ENCODE data around the gene PTPRZ1. TPM values are rescaled to one million over a fixed set of nuclear protein-coding genes. Genes with fewer than 3 reads are reported as not detected.

Gene PTPRZ1
- total and polyA plus RNA-seq, 2 donors, result 0.47 to 1.0 TPM

DNA sequence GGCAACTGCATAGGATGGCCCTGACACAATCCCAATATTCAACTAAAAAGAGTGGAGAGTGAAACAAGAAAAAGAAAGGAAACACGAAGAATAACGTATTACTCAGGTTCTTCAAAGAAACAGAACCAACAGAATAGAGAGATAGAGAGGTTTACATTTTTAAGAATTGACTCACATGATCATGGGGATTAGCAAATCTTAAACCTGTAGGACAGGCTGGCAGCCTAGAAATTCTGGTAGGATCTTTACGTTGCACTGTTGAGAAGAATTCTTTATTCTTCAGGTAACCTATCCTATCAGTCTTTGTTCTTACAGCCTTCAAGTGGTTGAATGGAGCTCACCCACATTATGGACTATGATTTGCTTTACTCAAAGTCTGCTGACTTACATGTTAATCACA, 167.2 kb downstream of the PTPRZ1 start:
- WGBS, result 92% methylated on average over 3 of the region's 3 CpGs
- Histone ChIP-seq H3K9me3 (ENCODE audit: control insufficient read depth in 2 of 2, insufficient read depth in 1 of 2, low read length in 1 of 2) (no peaks in the 10 kb centered on the region), H3K27me3 (ENCODE audit: control insufficient read depth in 2 of 2, insufficient read depth in 1 of 2, low read length in 1 of 2) (no peaks in the 10 kb centered on the region), H3K27ac (ENCODE audit: low read depth in 1 of 2, low read length in 1 of 2) (no peak overlapping the region), H3K4me1 (ENCODE audit: control insufficient read depth in 2 of 2, insufficient read depth in 2 of 2, low read length in 2 of 2) (no peaks in the 10 kb centered on the region), H3K36me3 (ENCODE audit: control insufficient read depth in 2 of 2, insufficient read depth in 2 of 2, low read length in 1 of 2) (no peaks in the 10 kb centered on the region), H3K4me3 (ENCODE audit: low read length in 2 of 2) (no peak overlapping the region)
- DNase-seq (ENCODE audit: low read depth in 6 of 9, low spot score in 9 of 9), result no peak

DNA sequence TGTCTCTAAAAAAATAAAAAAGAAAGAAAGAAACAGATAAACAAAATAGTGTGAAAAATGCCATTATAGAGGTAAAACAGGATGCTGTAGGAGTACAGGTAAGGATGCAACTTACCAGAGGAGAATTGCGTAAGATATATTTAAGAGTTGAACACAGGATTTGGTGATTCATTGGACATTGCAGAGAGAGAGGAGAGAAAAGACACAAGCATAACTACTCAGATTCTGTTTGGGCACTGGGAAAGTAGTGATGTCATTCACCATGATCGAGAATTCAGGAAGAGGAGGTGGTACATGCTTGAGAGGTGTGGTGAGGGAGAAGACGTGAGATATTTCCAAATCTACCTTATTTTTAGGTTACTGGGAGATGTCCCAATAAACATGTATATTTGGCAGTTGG, 173.4 kb downstream of the PTPRZ1 start:
- no peaks in the 10 kb centered on the region for H3K9me3 ChIP-seq (ENCODE audit: control insufficient read depth in 2 of 2, insufficient read depth in 1 of 2, low read length in 1 of 2)
- H3K27ac ChIP-seq (ENCODE audit: low read depth in 1 of 2, low read length in 1 of 2), result no peak overlapping the region
- no peak for DNase-seq (ENCODE audit: low read depth in 6 of 9, low spot score in 9 of 9)
- H3K27me3 ChIP-seq (ENCODE audit: control insufficient read depth in 2 of 2, insufficient read depth in 1 of 2, low read length in 1 of 2), result no peaks in the 10 kb centered on the region
- no peaks in the 10 kb centered on the region for H3K36me3 ChIP-seq (ENCODE audit: control insufficient read depth in 2 of 2, insufficient read depth in 2 of 2, low read length in 1 of 2)
- H3K4me1 ChIP-seq (ENCODE audit: control insufficient read depth in 2 of 2, insufficient read depth in 2 of 2, low read length in 2 of 2), result no peaks in the 10 kb centered on the region
- no peak overlapping the region for H3K4me3 ChIP-seq (ENCODE audit: low read length in 2 of 2)
- 92% methylated on average over 3 of the region's 3 CpGs for WGBS

DNA sequence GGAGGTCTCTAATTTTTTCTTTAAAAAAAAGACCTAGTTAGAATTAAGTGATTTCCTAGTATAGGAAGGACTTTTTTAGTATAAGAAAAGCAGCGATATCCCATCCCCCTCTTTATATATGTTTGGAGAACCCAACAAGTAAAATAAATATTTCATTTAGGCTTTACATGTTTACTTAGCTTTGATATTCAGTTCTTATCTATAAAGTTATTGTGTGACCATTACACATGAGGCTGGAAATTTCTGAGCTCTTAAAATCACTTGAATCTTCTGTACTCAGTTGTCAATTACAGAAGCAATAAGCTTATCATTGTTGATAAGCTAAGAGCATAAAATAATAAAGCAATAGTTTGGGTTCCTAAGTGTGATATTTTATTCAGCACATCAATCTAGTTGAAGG, 181.4 kb downstream of the PTPRZ1 start:
- WGBS, result 92% methylated on average over 1 of the region's 1 CpG
- no peak for DNase-seq (ENCODE audit: low read depth in 6 of 9, low spot score in 9 of 9)
- no peaks in the 10 kb centered on the region for H3K27me3 ChIP-seq (ENCODE audit: control insufficient read depth in 2 of 2, insufficient read depth in 1 of 2, low read length in 1 of 2)
- H3K9me3 ChIP-seq (ENCODE audit: control insufficient read depth in 2 of 2, insufficient read depth in 1 of 2, low read length in 1 of 2), result no peaks in the 10 kb centered on the region
- no peaks in the 10 kb centered on the region for H3K36me3 ChIP-seq (ENCODE audit: control insufficient read depth in 2 of 2, insufficient read depth in 2 of 2, low read length in 1 of 2)
- no peaks in the 10 kb centered on the region for H3K4me1 ChIP-seq (ENCODE audit: control insufficient read depth in 2 of 2, insufficient read depth in 2 of 2, low read length in 2 of 2)
- no peak overlapping the region for H3K27ac ChIP-seq (ENCODE audit: low read depth in 1 of 2, low read length in 1 of 2)
- H3K4me3 ChIP-seq (ENCODE audit: low read length in 2 of 2), result no peak overlapping the region

DNA sequence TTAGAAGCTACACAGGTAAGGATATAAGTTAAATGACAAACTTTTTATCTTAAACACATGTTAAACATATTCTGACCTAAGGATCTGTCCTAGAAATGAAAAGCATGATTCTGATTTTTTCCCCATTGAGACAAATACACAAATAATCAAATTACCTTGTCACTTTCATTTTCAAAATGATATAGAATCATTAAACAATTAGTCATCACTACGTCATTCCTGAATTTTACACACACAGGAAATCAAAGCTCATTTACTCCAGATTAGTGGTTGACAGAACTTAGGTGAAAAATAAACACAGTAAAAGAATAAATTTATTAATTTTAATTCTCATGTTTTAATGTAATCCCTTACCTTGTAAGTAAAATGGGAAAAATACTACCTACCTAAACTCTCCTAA, 182.1 kb downstream of the PTPRZ1 start:
- Histone ChIP-seq H3K4me1 (ENCODE audit: control insufficient read depth in 2 of 2, insufficient read depth in 2 of 2, low read length in 2 of 2) (no peaks in the 10 kb centered on the region), H3K4me3 (ENCODE audit: low read length in 2 of 2) (no peak overlapping the region), H3K27me3 (ENCODE audit: control insufficient read depth in 2 of 2, insufficient read depth in 1 of 2, low read length in 1 of 2) (no peaks in the 10 kb centered on the region), H3K9me3 (ENCODE audit: control insufficient read depth in 2 of 2, insufficient read depth in 1 of 2, low read length in 1 of 2) (no peaks in the 10 kb centered on the region), H3K36me3 (ENCODE audit: control insufficient read depth in 2 of 2, insufficient read depth in 2 of 2, low read length in 1 of 2) (no peaks in the 10 kb centered on the region), H3K27ac (ENCODE audit: low read depth in 1 of 2, low read length in 1 of 2) (no peak overlapping the region)
- 90% methylated on average over 1 of the region's 1 CpG for WGBS
- DNase-seq (ENCODE audit: low read depth in 6 of 9, low spot score in 9 of 9), result no peak

DNA sequence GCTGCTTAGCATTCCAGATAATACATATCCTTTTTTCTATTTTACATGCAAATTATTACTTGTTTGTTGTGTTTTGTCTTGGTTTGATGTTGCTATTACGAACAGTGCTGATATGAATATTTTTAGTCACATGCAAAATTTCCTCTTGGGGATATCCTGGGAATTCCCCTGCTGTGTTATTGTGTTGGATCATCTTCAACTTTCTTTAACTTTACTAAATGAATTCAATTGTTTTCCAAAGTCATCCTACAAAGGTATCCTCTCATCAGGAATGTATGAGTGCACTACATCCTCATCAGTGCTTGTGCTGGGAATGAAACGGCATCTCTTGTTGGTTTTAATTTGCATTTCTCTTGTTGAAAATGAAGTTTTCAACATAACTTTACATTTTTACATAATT, 184.0 kb downstream of the PTPRZ1 start:
- Histone ChIP-seq H3K27me3 (ENCODE audit: control insufficient read depth in 2 of 2, insufficient read depth in 1 of 2, low read length in 1 of 2) (no peaks in the 10 kb centered on the region), H3K4me1 (ENCODE audit: control insufficient read depth in 2 of 2, insufficient read depth in 2 of 2, low read length in 2 of 2) (no peaks in the 10 kb centered on the region), H3K9me3 (ENCODE audit: control insufficient read depth in 2 of 2, insufficient read depth in 1 of 2, low read length in 1 of 2) (no peaks in the 10 kb centered on the region), H3K27ac (ENCODE audit: low read depth in 1 of 2, low read length in 1 of 2) (no peak overlapping the region), H3K4me3 (ENCODE audit: low read length in 2 of 2) (no peak overlapping the region), H3K36me3 (ENCODE audit: control insufficient read depth in 2 of 2, insufficient read depth in 2 of 2, low read length in 1 of 2) (no peaks in the 10 kb centered on the region)
- 87% methylated on average over 2 of the region's 2 CpGs for WGBS
- no peak for DNase-seq (ENCODE audit: low read depth in 6 of 9, low spot score in 9 of 9)

DNA sequence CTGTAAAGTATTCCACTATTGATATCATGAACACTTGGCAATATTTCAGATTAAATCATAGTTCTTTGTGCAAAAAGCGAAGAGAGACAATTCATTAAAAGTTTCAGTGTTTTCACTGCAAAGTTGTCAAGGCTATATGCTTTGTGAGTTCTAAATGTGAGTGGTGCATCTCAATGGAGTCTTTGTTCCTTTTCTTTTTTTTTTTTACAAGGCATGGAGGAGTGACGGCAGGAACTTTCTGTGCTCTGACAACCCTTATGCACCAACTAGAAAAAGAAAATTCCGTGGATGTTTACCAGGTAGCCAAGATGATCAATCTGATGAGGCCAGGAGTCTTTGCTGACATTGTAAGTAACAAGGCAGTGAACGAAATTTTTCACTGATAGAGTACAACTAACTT, 186.6 kb downstream of the PTPRZ1 start:
- WGBS, result 83% methylated on average over 4 of the region's 4 CpGs
- H3K9me3 ChIP-seq (ENCODE audit: control insufficient read depth in 2 of 2, insufficient read depth in 1 of 2, low read length in 1 of 2), result no peaks in the 10 kb centered on the region
- no peak for DNase-seq (ENCODE audit: low read depth in 6 of 9, low spot score in 9 of 9)
- H3K36me3 ChIP-seq (ENCODE audit: control insufficient read depth in 2 of 2, insufficient read depth in 2 of 2, low read length in 1 of 2), result no peaks in the 10 kb centered on the region
- no peak overlapping the region for H3K4me3 ChIP-seq (ENCODE audit: low read length in 2 of 2)
- no peak overlapping the region for H3K27ac ChIP-seq (ENCODE audit: low read depth in 1 of 2, low read length in 1 of 2)
- H3K27me3 ChIP-seq (ENCODE audit: control insufficient read depth in 2 of 2, insufficient read depth in 1 of 2, low read length in 1 of 2), result no peaks in the 10 kb centered on the region
- H3K4me1 ChIP-seq (ENCODE audit: control insufficient read depth in 2 of 2, insufficient read depth in 2 of 2, low read length in 2 of 2), result no peaks in the 10 kb centered on the region

DNA sequence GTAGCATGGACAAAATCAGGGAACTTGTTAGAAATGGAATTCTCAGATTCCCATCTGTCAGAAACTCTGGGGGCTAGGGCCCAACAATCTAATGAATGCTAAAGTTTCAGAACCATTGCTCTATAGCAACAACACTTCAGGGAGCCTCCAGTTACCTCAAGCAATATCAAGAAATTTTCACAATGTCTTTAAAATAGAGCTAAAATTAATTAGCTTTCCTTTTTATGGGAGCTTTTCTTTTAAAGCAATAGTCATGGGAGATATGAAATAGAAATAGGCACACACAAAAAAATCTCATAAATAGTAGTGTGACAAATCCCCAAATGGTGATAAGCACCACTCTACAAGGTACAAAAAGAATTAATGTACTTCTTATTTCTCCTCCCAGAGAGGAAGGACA, 190.2 kb downstream of the PTPRZ1 start:
- no peak overlapping the region for H3K4me3 ChIP-seq (ENCODE audit: low read length in 2 of 2)
- no peak overlapping the region for H3K27ac ChIP-seq (ENCODE audit: low read depth in 1 of 2, low read length in 1 of 2)
- peaks cover 0 to 1% of the 10 kb centered on the region in 2 donors for H3K9me3 ChIP-seq (ENCODE audit: control insufficient read depth in 2 of 2, insufficient read depth in 1 of 2, low read length in 1 of 2)
- no peaks in the 10 kb centered on the region for H3K4me1 ChIP-seq (ENCODE audit: control insufficient read depth in 2 of 2, insufficient read depth in 2 of 2, low read length in 2 of 2)
- DNase-seq (ENCODE audit: low read depth in 6 of 9, low spot score in 9 of 9), result no peak
- no peaks in the 10 kb centered on the region for H3K27me3 ChIP-seq (ENCODE audit: control insufficient read depth in 2 of 2, insufficient read depth in 1 of 2, low read length in 1 of 2)
- no peaks in the 10 kb centered on the region for H3K36me3 ChIP-seq (ENCODE audit: control insufficient read depth in 2 of 2, insufficient read depth in 2 of 2, low read length in 1 of 2)

DNA sequence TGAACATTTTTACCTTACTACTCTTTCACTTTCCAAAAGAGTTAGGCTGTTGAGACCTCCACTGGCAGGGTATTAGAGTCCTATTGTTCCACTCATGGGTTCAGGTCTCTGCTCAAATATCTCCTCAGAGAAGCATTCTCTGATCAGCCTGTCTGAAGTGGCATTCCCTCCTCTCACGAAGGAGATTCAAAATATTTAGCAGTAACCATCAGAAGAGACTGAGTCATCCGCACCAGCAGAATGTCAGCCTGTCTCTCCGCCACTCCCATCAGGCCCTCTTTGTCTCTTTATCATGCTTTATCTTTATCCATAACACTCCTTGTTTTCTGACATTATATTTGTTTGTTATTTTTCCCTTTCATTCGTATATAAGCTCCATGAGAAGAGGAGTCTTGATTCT, 192.0 kb downstream of the PTPRZ1 start:
- no peaks in the 10 kb centered on the region for H3K4me1 ChIP-seq (ENCODE audit: control insufficient read depth in 2 of 2, insufficient read depth in 2 of 2, low read length in 2 of 2)
- 87% methylated on average over 4 of the region's 4 CpGs for WGBS
- H3K36me3 ChIP-seq (ENCODE audit: control insufficient read depth in 2 of 2, insufficient read depth in 2 of 2, low read length in 1 of 2), result no peaks in the 10 kb centered on the region
- H3K27ac ChIP-seq (ENCODE audit: low read depth in 1 of 2, low read length in 1 of 2), result no peak overlapping the region
- peaks cover 0 to 1% of the 10 kb centered on the region in 2 donors for H3K9me3 ChIP-seq (ENCODE audit: control insufficient read depth in 2 of 2, insufficient read depth in 1 of 2, low read length in 1 of 2)
- no peak for DNase-seq (ENCODE audit: low read depth in 6 of 9, low spot score in 9 of 9)
- H3K4me3 ChIP-seq (ENCODE audit: low read length in 2 of 2), result no peak overlapping the region
- no peaks in the 10 kb centered on the region for H3K27me3 ChIP-seq (ENCODE audit: control insufficient read depth in 2 of 2, insufficient read depth in 1 of 2, low read length in 1 of 2)

DNA sequence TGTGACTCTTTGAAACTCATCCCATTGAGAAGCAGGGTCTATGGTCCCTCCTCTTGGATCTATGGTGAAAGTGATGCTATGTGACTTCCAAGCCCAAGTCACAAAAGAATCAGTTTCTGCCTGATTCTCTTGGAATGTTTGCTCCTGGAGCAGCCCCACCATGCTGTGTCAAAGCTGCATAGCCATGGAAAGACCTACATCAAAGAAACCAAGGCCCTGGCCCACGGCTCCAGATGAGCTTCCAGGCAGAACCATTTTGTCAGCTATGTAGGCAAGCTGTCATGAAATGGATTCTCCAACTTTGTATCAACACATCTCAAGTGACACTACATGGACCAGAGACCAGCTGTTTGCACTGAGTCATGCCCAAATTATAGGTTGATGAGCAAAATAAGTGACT, 194.1 kb downstream of the PTPRZ1 start:
- no peak for DNase-seq (ENCODE audit: low read depth in 6 of 9, low spot score in 9 of 9)
- no peaks in the 10 kb centered on the region for H3K27me3 ChIP-seq (ENCODE audit: control insufficient read depth in 2 of 2, insufficient read depth in 1 of 2, low read length in 1 of 2)
- WGBS, result 82% methylated on average over 1 of the region's 1 CpG
- peaks cover 0 to 1% of the 10 kb centered on the region in 2 donors for H3K9me3 ChIP-seq (ENCODE audit: control insufficient read depth in 2 of 2, insufficient read depth in 1 of 2, low read length in 1 of 2)
- no peaks in the 10 kb centered on the region for H3K4me1 ChIP-seq (ENCODE audit: control insufficient read depth in 2 of 2, insufficient read depth in 2 of 2, low read length in 2 of 2)
- no peaks in the 10 kb centered on the region for H3K36me3 ChIP-seq (ENCODE audit: control insufficient read depth in 2 of 2, insufficient read depth in 2 of 2, low read length in 1 of 2)
- no peak overlapping the region for H3K27ac ChIP-seq (ENCODE audit: low read depth in 1 of 2, low read length in 1 of 2)
- no peak overlapping the region for H3K4me3 ChIP-seq (ENCODE audit: low read length in 2 of 2)

DNA sequence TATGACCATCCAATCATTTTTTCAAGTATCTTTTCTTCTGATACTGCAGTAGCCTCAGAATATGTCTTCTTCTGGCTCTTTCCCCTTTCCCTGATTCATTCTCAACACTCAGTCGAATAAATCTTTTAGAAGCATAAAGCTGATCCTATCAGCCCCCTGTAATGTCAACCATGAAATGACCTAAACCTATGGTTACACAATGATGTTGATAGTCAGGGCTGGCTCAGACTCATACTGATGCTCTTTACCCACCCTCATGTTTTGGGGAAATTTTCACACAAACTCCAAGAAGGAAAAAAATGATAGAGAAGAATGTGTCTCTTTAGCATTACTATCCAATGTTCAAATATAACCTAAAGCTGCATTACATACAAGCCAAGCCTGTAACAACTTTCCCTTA, 195.1 kb downstream of the PTPRZ1 start:
- H3K4me3 ChIP-seq (ENCODE audit: low read length in 2 of 2), result no peak overlapping the region
- WGBS, result 91% methylated on average over 1 of the region's 1 CpG

More for the DNA sequence above, 195.1 kb downstream of the PTPRZ1 start:
- H3K27me3 ChIP-seq (ENCODE audit: control insufficient read depth in 2 of 2, insufficient read depth in 1 of 2, low read length in 1 of 2), result no peaks in the 10 kb centered on the region
- no peak overlapping the region for H3K27ac ChIP-seq (ENCODE audit: low read depth in 1 of 2, low read length in 1 of 2)
- H3K4me1 ChIP-seq (ENCODE audit: control insufficient read depth in 2 of 2, insufficient read depth in 2 of 2, low read length in 2 of 2), result no peaks in the 10 kb centered on the region
- DNase-seq (ENCODE audit: low read depth in 6 of 9, low spot score in 9 of 9), result no peak
- peaks cover 0 to 1% of the 10 kb centered on the region in 2 donors for H3K9me3 ChIP-seq (ENCODE audit: control insufficient read depth in 2 of 2, insufficient read depth in 1 of 2, low read length in 1 of 2)
- no peaks in the 10 kb centered on the region for H3K36me3 ChIP-seq (ENCODE audit: control insufficient read depth in 2 of 2, insufficient read depth in 2 of 2, low read length in 1 of 2)
